Gastroesophageal sphincter (tissue), 3 donors: ENCODE measurements around the gene TNN.

ENCODE experiments used
- CTCF ChIP-seq, 4 experiments: fragments of 200-600 bp in 2 of 4; fragments of 450-650 bp in 2 of 4; sonication (generic) in 1 of 4; IDR thresholded peaks; one replicate each; pipeline ENCODE4 v1.5.1; 2017 to 2019; ENCODE audit warnings: antibody characterized with exemption in 4 of 4, mild to moderate bottlenecking in 2 of 4, moderate library complexity in 2 of 4
- POLR2A ChIP-seq, 2 donors: fragments of 450-650 bp; IDR thresholded peaks; one replicate each; pipeline ENCODE4 v1.6.1; 2017; ENCODE audit warnings: antibody characterized with exemption in 2 of 2, mild to moderate bottlenecking in 2 of 2, moderate library complexity in 1 of 2

- no peak for TF ChIP-seq CTCF (IDR thresholded peaks at IDR 0.05)
- no peak for TF ChIP-seq POLR2A (IDR thresholded peaks at IDR 0.05)
Observed at GRCh38 chr1:175195281-175195680, 127.6 kb downstream of the TNN start.
